Mucosa of descending colon (tissue), 3 donors: Measurements from ENCODE around the gene SEMA4F. TPM values are rescaled to one million over a fixed set of nuclear protein-coding genes. Genes with fewer than 3 reads are reported as not detected.

ENCODE experiments used
- ATAC-seq: fragments of 200-7000 bp; cut with Tn5 transposase; one replicate; pipeline ENCODE4 v1.9.1; 2020; ENCODE audit warnings: mild to moderate bottlenecking, moderate library complexity
- DNase-seq, 3 donors: peaks; one replicate each; pipeline ENCODE4 v3.0.0-alpha.2; 2020
- H3K36me3 ChIP-seq: fragments of 200-600 bp; one replicate; pipeline ENCODE4 v1.8.0; 2021; ENCODE audit warnings: low read depth, mild to moderate bottlenecking
- H3K4me1 ChIP-seq: fragments of 200-600 bp; one replicate; pipeline ENCODE4 v1.8.0; 2021; ENCODE audit warnings: low read depth, mild to moderate bottlenecking
- H3K4me3 ChIP-seq: fragments of 200-600 bp; one replicate; pipeline ENCODE4 v1.8.0; 2021; ENCODE audit warnings: mild to moderate bottlenecking
- H3K9me3 ChIP-seq: fragments of 200-600 bp; one replicate; pipeline ENCODE4 v1.8.0; 2021; ENCODE audit warnings: mild to moderate bottlenecking
- intact Hi-C, 2 donors: fragments of 100-400 bp; cut with DNase I in 1 of 2; cut with micrococcal nuclease in 1 of 2; formaldehyde crosslinking; loops; one replicate each; pipeline versions ENCODE4 v1.11.0 to v1.11.1; 2022; cut with DNase I, micrococcal nuclease
- total RNA-seq, 3 donors: library from RNA; stranded (reverse); fragmentation: NEBNext Ultra II Directional in 2 of 3; extraction: Animal tissue kit (Norgen Biotek cat#: 25700) in 2 of 3; gene quantifications; one replicate each; pipeline versions ENCODE4 v1.2.1 to v1.2.4, GENCODE V29; 2021 to 2023
- TF ChIP-seq, protein P1 (sequence below): fragments of 200-600 bp; IDR thresholded peaks from one replicate; pipeline ENCODE4 v1.8.0; 2022; ENCODE audit warnings: antibody characterized with exemption, mild to moderate bottlenecking
- donor health status: DM: no; HTN: no; CAD: no; lungs with moderate emphysema.
- donor health status: DM: no; HTN: no; CAD: no.
- donor health status: DM: no; HTN: yes; CAD: no.

The SEMA4F gene
- total RNA-seq, 3 donors from 2014 or later: 3.9 to 5.7 (median 4.4) TPM

DNA sequence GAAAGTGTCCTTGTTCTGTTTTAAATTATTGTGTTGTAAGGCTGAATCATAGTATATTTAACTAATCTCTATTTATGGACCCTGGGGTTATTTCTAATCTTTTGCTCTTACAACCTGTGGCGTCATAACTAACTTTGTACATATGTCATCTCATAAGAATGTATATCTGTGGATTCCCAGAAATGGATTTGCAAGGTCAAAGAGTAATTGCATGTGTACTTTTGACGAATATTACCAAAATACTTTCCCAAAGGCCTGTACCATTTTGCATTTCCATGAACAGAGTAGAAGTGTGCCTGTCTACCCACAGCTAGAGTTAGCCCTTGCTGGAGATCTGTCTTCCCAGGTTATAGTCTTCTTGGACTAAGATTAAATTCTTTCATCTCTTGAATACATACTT, 42.8 kb downstream of the SEMA4F start:
- H3K4me1 ChIP-seq: peaks cover 21% of the 10 kb centered on the region
- ATAC-seq (peak; percentile 4), DNase-seq (no peak)
- TF ChIP-seq, protein P1, sequence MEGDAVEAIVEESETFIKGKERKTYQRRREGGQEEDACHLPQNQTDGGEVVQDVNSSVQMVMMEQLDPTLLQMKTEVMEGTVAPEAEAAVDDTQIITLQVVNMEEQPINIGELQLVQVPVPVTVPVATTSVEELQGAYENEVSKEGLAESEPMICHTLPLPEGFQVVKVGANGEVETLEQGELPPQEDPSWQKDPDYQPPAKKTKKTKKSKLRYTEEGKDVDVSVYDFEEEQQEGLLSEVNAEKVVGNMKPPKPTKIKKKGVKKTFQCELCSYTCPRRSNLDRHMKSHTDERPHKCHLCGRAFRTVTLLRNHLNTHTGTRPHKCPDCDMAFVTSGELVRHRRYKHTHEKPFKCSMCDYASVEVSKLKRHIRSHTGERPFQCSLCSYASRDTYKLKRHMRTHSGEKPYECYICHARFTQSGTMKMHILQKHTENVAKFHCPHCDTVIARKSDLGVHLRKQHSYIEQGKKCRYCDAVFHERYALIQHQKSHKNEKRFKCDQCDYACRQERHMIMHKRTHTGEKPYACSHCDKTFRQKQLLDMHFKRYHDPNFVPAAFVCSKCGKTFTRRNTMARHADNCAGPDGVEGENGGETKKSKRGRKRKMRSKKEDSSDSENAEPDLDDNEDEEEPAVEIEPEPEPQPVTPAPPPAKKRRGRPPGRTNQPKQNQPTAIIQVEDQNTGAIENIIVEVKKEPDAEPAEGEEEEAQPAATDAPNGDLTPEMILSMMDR: no peak
- intact Hi-C loops: no loop called here
- H3K9me3 ChIP-seq: no peaks in the 10 kb centered on the region
- no peaks in the 10 kb centered on the region for H3K36me3 ChIP-seq
- no peak overlapping the region for H3K4me3 ChIP-seq

DNA sequence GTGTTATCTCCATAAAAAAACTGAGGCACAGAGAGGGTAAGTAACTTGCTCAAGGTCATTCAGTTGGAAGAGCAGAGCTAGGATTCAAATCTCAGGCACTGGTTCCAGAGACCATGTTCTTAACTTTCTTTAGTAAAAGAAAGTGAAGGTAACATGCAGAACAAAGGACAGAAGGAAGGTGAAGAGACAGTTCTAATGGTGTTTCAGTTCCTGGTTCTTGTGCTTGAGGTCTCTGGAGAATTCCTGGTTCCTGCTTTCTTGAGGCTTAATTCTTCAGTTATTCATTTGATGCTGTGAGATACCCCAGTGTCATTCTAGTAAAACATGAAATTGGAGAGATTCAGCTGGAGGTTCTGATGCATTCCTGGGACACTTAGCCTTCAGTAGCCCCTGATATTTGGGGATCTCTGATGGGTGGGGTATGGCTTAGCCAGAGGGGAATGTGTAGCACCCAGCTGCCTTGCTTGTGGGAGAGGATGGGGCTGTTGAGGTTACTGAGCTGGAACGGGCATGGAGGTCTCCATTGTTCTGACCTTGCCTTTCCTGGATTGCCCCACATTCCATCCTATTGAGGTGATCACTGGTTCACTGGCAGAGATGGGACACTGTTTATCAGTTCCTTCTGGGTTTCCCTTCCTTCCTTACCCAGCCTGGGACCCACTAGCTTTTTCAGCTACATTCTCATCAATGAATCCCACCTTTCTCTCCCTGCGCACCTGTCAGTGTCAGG, 46.8 kb downstream of the SEMA4F start:
- H3K4me3 ChIP-seq: no peak overlapping the region
- H3K36me3 ChIP-seq: no peaks in the 10 kb centered on the region
- ATAC-seq (no peak), DNase-seq (no peak)
- TF ChIP-seq, protein P1: no peak
- intact Hi-C loops: no loop called here
- no peaks in the 10 kb centered on the region for H3K9me3 ChIP-seq
- H3K4me1 ChIP-seq: peaks cover 7% of the 10 kb centered on the region

DNA sequence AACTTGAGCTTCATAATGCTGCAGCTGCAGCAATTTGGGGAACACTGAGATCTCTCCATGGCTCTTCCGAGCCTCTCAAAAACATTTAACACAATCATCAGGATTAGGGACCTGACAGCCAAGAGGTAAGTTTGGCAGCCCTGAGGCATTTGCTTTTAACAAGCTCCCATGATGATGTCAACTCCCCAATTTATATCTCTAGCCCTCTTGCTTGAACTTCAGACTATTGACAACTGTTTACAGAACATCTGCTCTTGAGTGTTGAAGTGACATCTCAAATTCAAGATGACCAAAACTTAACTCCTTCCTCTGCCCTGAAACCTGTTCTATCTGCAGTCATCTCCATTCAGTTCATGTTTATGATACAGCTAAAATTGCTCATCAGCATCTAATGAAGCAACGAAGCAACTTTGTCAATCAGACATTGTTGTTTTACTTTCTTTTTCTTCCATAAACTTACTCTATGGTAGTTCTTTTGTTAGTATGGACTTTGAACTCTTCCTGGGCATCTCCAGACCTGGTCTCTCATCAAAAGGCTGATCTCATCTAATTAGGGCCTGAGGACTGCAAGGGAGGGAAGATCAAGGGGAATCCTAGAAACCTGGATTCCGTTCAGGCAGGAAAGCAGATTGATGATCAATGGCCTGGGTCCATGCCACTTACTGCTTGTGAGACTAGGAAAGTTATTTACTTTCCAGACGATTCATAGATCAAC, 48.1 kb downstream of the SEMA4F start:
- ATAC-seq: peak; percentile 84
- H3K9me3 ChIP-seq: no peaks in the 10 kb centered on the region
- H3K4me1 ChIP-seq: peaks cover 7% of the 10 kb centered on the region
- TF ChIP-seq, protein P1: no peak
- intact Hi-C loops: no loop called here
- DNase-seq: no peak
- no peak overlapping the region for H3K4me3 ChIP-seq
- no peaks in the 10 kb centered on the region for H3K36me3 ChIP-seq

DNA sequence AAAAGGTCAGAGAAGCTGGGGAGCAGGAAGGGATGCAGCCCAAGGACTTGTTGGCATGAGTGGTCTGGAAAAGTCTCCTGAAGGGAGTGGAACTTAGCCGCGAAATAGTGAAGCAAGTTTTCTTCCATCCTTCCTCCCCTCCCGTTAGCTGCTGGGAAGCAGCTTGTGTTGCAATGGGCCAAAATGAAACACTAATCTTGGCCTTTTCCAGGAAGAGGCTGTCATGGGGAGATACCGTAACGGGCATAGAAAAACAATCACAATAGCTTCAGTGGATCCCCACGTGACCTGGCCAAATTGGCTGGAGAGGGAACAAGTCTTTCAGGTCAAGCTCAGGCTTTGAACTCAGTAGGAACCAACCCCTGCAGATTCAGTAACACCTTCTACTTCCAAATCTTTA, 49.3 kb downstream of the SEMA4F start:
- peaks cover 7% of the 10 kb centered on the region for H3K4me1 ChIP-seq
- DNase-seq (no peak), ATAC-seq (no peak)
- intact Hi-C loops: no loop called here
- TF ChIP-seq, protein P1: no peak
- no peaks in the 10 kb centered on the region for H3K36me3 ChIP-seq
- H3K4me3 ChIP-seq: no peak overlapping the region
- H3K9me3 ChIP-seq: no peaks in the 10 kb centered on the region

DNA sequence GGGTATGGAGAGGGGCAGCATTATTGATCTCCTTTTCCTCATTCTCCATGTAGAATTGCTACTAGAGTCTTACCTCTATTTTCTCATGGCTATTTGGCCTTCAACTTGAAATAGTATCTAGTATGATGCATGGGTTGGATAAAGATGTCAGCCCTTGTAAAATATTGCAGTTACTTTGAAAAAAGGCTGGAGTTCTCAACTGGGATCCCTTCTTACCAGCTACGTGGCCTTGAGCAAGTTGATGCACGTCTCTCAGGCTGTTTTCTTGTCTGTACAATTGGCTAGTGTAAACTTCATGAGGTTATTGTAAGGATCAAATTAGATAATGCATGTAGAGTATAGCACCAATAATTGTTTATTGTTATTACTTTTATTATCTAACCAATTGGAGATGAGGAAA, 50.2 kb downstream of the SEMA4F start:
- DNase-seq: no peak
- intact Hi-C loops: no loop called here
- Histone ChIP-seq H3K4me1 (peaks cover 7% of the 10 kb centered on the region), H3K9me3 (no peaks in the 10 kb centered on the region), H3K36me3 (no peaks in the 10 kb centered on the region), H3K4me3 (no peak overlapping the region)
- TF ChIP-seq, protein P1: no peak
- ATAC-seq: no peak
